ENCODE data around the gene ZNF626. TPM values are rescaled to one million over a fixed set of nuclear protein-coding genes. Genes with fewer than 3 reads are reported as not detected.

The ZNF626 gene
- total RNA-seq, 2 donors from 2014 or later: 7.6 to 8.7 TPM

Other genes with a start within 250 kb of the ZNF626 start
- gene ZNF737, start 95.8 kb downstream of the ZNF626 start, total RNA-seq: 1 to 10 TPM; 4.5 to 5.3 TPM
- 1 to 10 TPM; 1.9 to 2.1 TPM for gene ZNF66, start 114.7 kb upstream of the ZNF626 start, total RNA-seq